Measurements from ENCODE around the gene EPHB2.

Gene EPHB2

DNA sequence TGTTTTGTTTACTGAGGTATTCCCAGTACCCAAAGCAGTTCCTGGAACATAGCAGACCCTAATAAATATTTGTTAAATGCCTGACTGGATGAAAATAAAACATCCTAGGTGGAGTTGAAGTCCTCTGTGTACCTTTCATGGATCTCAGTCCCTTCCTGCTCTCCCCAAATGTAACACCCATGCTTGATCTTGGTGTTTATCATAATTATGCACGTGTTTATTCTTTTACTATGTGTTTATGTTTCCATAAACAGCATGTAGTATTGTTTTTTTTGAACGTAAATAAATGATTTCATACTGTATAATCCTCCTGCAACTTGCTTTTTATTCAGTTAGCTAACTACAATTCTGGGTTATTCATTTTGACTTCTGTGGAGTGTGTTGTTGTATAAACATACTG is 257.2 kb downstream of the EPHB2 start:
- H3K9ac ChIP-seq (ENCODE audit: low read length): no peak overlapping the region

DNA sequence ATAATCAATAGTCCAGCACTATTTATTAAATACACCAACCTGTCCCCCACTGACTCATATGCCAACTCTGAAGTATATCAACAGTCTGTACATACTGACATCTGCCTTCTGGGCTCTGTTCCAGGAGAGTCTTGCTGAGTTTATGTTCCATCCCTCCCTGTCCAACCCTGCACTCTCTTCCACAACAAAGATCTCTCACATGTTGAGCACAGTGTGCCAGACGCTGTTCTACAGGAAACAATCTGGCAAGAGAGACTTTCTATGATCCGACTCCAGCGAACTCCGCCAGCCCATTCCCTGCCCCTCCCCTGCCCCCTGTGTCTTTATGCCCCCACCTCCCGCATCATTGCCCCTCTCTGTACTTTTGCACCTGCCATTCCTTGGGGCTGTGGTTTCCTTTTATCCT is 258.7 kb downstream of the EPHB2 start:
- Histone ChIP-seq H3K4me3 (ENCODE audit: low read length) (no peak overlapping the region), H3K27me3 (ENCODE audit: control insufficient read depth, insufficient read depth, low read length) (no peaks in the 10 kb centered on the region), H3K36me3 (ENCODE audit: control insufficient read depth, low read depth, low read length) (no peaks in the 10 kb centered on the region), H3K9me3 (ENCODE audit: control insufficient read depth, low read depth, low read length) (no peaks in the 10 kb centered on the region), H3K4me1 (ENCODE audit: control insufficient read depth, low read depth, low read length) (no peaks in the 10 kb centered on the region), H3K9ac (ENCODE audit: low read length) (no peak overlapping the region), H3K27ac (ENCODE audit: low read length) (no peak overlapping the region)

More for the DNA sequence above, 257.2 kb downstream of the EPHB2 start:
- H3K4me3 ChIP-seq (ENCODE audit: low read length): no peak overlapping the region
- H3K4me1 ChIP-seq (ENCODE audit: control insufficient read depth, low read depth, low read length): no peaks in the 10 kb centered on the region
- no peaks in the 10 kb centered on the region for H3K36me3 ChIP-seq (ENCODE audit: control insufficient read depth, low read depth, low read length)
- no peaks in the 10 kb centered on the region for H3K9me3 ChIP-seq (ENCODE audit: control insufficient read depth, low read depth, low read length)
- H3K27ac ChIP-seq (ENCODE audit: low read length): no peak overlapping the region
- no peaks in the 10 kb centered on the region for H3K27me3 ChIP-seq (ENCODE audit: control insufficient read depth, insufficient read depth, low read length)

DNA sequence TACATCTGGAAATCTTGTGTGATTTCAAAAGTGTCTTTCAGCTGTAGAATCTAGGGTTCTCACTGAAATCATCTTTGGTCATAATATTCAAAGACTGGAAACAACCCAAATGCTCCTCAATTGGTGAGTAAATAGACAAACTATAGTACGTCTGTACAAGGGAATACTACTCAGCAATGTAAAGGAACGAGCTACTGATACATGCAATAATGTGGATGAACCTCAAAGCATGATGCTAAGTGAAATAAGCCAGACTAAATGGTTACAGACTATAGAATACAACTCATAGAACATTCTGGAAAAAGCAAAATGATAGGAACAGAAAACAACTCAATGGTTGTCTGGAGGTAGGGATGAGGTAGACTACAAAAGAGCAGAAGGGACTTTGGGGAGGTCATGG is 259.5 kb downstream of the EPHB2 start:
- Histone ChIP-seq H3K36me3 (ENCODE audit: control insufficient read depth, low read depth, low read length) (no peaks in the 10 kb centered on the region), H3K27ac (ENCODE audit: low read length) (no peak overlapping the region), H3K9ac (ENCODE audit: low read length) (no peak overlapping the region), H3K4me1 (ENCODE audit: control insufficient read depth, low read depth, low read length) (no peaks in the 10 kb centered on the region), H3K9me3 (ENCODE audit: control insufficient read depth, low read depth, low read length) (no peaks in the 10 kb centered on the region), H3K27me3 (ENCODE audit: control insufficient read depth, insufficient read depth, low read length) (no peaks in the 10 kb centered on the region), H3K4me3 (ENCODE audit: low read length) (no peak overlapping the region)

Data from iPS-18a (cell line).